HepG2 (cell line): Measurements from ENCODE around the gene WWTR1. TPM values are rescaled to one million over a fixed set of nuclear protein-coding genes. Genes with fewer than 3 reads are reported as not detected.

Experiments used
- ATAC-seq: fragments of 200-7000 bp; cut with Tn5 transposase; 3 replicates; pipeline ENCODE4 v1.9.1; 2020; ENCODE audit warnings: mild to moderate bottlenecking, moderate library complexity
- BruUV-seq: library from RNA; stranded (reverse); fragments of 400-500 nt; replicated peaks from 2 replicates; lab custom pipeline; 2021; lab: Mats Ljungman, UMichigan
- CTCF ChIA-PET: fragments of 300-600 bp; formaldehyde crosslinking; extraction: SDS; loops from one replicate; lab custom pipeline; 2021; ENCODE audit warnings: low total read pairs, inconsistent platforms, low intra/inter-chr PET ratio; lab: Yijun Ruan, JAX
- POLR2A ChIA-PET: fragments of 350-600 bp; sonication (Branson Sonifier 250); formaldehyde crosslinking; loops from one replicate; lab custom pipeline; 2020; ENCODE audit warnings: antibody characterized with exemption, inconsistent platforms; lab: Yijun Ruan, JAX
- DNase-seq: peaks from one replicate; pipeline ENCODE4 v3.0.0-alpha.2; 2015; ENCODE audit warnings: low spot score
- FAIRE-seq: peaks from 3 replicates; lab custom pipeline; 2011; peaks lifted over from hg19 to GRCh38; lab: Jason Lieb, UNC
- H2AFZ ChIP-seq: one replicate; pipeline ENCODE4 v1.6.1; 2011; ENCODE audit warnings: low read length, inconsistent platforms
- H3K27ac ChIP-seq: fragments of 300-600 bp; 3 replicates; pipeline ENCODE4 v1.8.0; 2011; ENCODE audit warnings: mixed run types, mild to moderate bottlenecking, mixed read lengths, low read length, inconsistent platforms; ENCODE audit not compliant: insufficient read depth; ENCODE audit errors: extremely low read length
- H3K27me3 ChIP-seq, 2 experiments: fragments of 200-600 bp in 1 of 2; 2 replicates in 1 of 2; 3 replicates in 1 of 2; pipeline versions ENCODE4 v1.6.0 to v1.8.0; 2011; ENCODE audit warnings: low read length in 2 of 2, mild to moderate bottlenecking in 2 of 2, moderate library complexity in 2 of 2, inconsistent platforms in 1 of 2; ENCODE audit not compliant: insufficient read depth in 2 of 2, control insufficient read depth in 1 of 2
- H3K36me3 ChIP-seq, 2 experiments: fragments of 200-600 bp in 1 of 2; replicated peaks in 1 of 2; 2 replicates in 1 of 2; 3 replicates in 1 of 2; pipeline versions ENCODE4 v1.5.1 to v1.8.0; 2011; ENCODE audit warnings: low read length in 2 of 2, inconsistent platforms in 1 of 2; ENCODE audit not compliant: insufficient read depth in 2 of 2, control insufficient read depth in 1 of 2
- H3K4me1 ChIP-seq: 2 replicates; pipeline ENCODE4 v1.5.1; 2012; ENCODE audit warnings: low read length, inconsistent platforms; ENCODE audit not compliant: insufficient read depth
- H3K4me2 ChIP-seq: 2 replicates; pipeline ENCODE4 v1.6.0; 2011; ENCODE audit warnings: low read depth, low read length, inconsistent platforms
- H3K4me3 ChIP-seq, 3 experiments: fragments of 200-600 bp in 1 of 3; sonication (generic), shearing (Covaris generic) in 1 of 3; replicated peaks in 1 of 3; 2 replicates each; pipeline ENCODE4 v1.5.1; 2011 to 2016; ENCODE audit warnings: low read length in 3 of 3, inconsistent platforms in 2 of 3, low read depth in 2 of 3, mild to moderate bottlenecking in 2 of 3, control low read depth in 1 of 3, mixed read lengths in 1 of 3; ENCODE audit not compliant: insufficient read depth in 1 of 3
- H3K79me2 ChIP-seq: one replicate; pipeline ENCODE4 v1.6.1; 2011; ENCODE audit warnings: low read length, inconsistent platforms; ENCODE audit not compliant: insufficient read depth
- H3K9ac ChIP-seq: 2 replicates; pipeline ENCODE4 v1.6.0; 2011; ENCODE audit warnings: mild to moderate bottlenecking, low read depth, low read length, inconsistent platforms; ENCODE audit not compliant: insufficient read depth
- H3K9me3 ChIP-seq: 2 replicates; pipeline ENCODE4 v1.5.1; 2012; ENCODE audit warnings: mild to moderate bottlenecking, low read length
- H4K20me1 ChIP-seq: 2 replicates; pipeline ENCODE4 v1.6.0; 2011; ENCODE audit warnings: inconsistent platforms, mild to moderate bottlenecking, low read length, moderate library complexity; ENCODE audit not compliant: insufficient read depth
- CCDC6 ChIP-seq: sonication (generic); formaldehyde crosslinking; IDR thresholded peaks from 2 replicates; pipeline ENCODE4 v1.8.1; 2022; ENCODE audit warnings: mild to moderate bottlenecking, missing genetic modification reagents, moderate library complexity
- EEA1 ChIP-seq: sonication (generic); formaldehyde crosslinking; IDR thresholded peaks from 2 replicates; pipeline ENCODE4 v1.5.1; 2020; ENCODE audit warnings: mild to moderate bottlenecking, missing genetic modification reagents, borderline replicate concordance
- GTF3A ChIP-seq: sonication (generic); formaldehyde crosslinking; conservative IDR thresholded peaks from 2 replicates; pipeline ENCODE4 v1.4.0; 2020; ENCODE audit warnings: mild to moderate bottlenecking, missing genetic modification reagents
- RXRA ChIP-seq: sonication (generic); formaldehyde crosslinking; IDR thresholded peaks from 2 replicates; pipeline ENCODE4 v1.5.1; 2020; ENCODE audit warnings: missing genetic modification reagents
- ZNF367 ChIP-seq: sonication (generic); formaldehyde crosslinking; IDR thresholded peaks from 2 replicates; pipeline ENCODE4 v1.4.0; 2020; ENCODE audit warnings: missing genetic modification reagents, borderline replicate concordance
- ZNF672 ChIP-seq: sonication (generic); formaldehyde crosslinking; IDR thresholded peaks from 2 replicates; pipeline ENCODE4 v1.8.1; 2022; ENCODE audit warnings: missing genetic modification reagents
- ZNF772 ChIP-seq: sonication (generic); formaldehyde crosslinking; IDR thresholded peaks from 2 replicates; pipeline ENCODE4 v1.5.0; 2020; ENCODE audit warnings: mild to moderate bottlenecking, missing genetic modification reagents
- WGBS: methylation state at CpG from one replicate; pipeline ENCODE4 v1.1.6; 2017; ENCODE audit warnings: low lambda C conversion rate; 5-methylcytosine and 5-hydroxymethylcytosine counted together
- in situ Hi-C: cut with HindIII; loops from 2 replicates; pipeline ENCODE4 v1.10.0; 2017; ENCODE audit warnings: low pct_unique_long_range_greater_than_20kb; ENCODE audit not compliant: extremely low pct_ligation_motif_present
- intact Hi-C: fragments of 100-400 bp; cut with micrococcal nuclease; formaldehyde crosslinking; loops from one replicate; pipeline ENCODE4 v1.10.0; 2022; ENCODE audit not compliant: unreplicated experiment
- polyA plus RNA-seq, 8 experiments: library from polyadenylated mRNA; depleted of rRNA in 3 of 8; stranded (reverse) in 7 of 8; unstranded in 1 of 8; fragments of >200 nt; fragmentation: Illumina TruSeq in 4 of 8; extraction: Trizol in 4 of 8; gene quantifications; 2 replicates each; pipeline versions ENCODE4 v1.2.1 to v1.2.3, GENCODE V29; 2011 to 2016; ENCODE audit warnings: low read depth in 4 of 8, missing spikeins in 1 of 8, mixed read lengths in 1 of 8; ENCODE audit not compliant: insufficient read depth in 1 of 8
- total RNA-seq, 5 experiments: library from RNA; depleted of rRNA; stranded (reverse); fragments of >200 nt; fragmentation: Illumina TruSeq; extraction: Trizol; gene quantifications; 2 replicates each; pipeline ENCODE4 v1.2.3, GENCODE V29; 2016; ENCODE audit warnings: low read depth in 1 of 5
- TF ChIP-seq, protein P1 (sequence below), 2 experiments: sonication (generic) in 1 of 2; formaldehyde crosslinking in 1 of 2; IDR thresholded peaks; 2 replicates each; pipeline versions ENCODE4 v1.4.0 to v1.6.1; 2016 to 2020; ENCODE audit warnings: borderline replicate concordance in 1 of 2, low read depth in 1 of 2, mild to moderate bottlenecking in 1 of 2, missing genetic modification reagents in 1 of 2
- TF ChIP-seq, protein P2 (sequence below): sonication (generic); formaldehyde crosslinking; IDR thresholded peaks from 2 replicates; pipeline ENCODE4 v1.5.0; 2020; ENCODE audit warnings: missing genetic modification reagents

The WWTR1 gene
- total and polyA plus RNA-seq, 2 of the 13 experiments (the other 11 are each of a cell fraction or from before 2014, with no cell fraction given) = 19.7 to 139 TPM

DNA sequence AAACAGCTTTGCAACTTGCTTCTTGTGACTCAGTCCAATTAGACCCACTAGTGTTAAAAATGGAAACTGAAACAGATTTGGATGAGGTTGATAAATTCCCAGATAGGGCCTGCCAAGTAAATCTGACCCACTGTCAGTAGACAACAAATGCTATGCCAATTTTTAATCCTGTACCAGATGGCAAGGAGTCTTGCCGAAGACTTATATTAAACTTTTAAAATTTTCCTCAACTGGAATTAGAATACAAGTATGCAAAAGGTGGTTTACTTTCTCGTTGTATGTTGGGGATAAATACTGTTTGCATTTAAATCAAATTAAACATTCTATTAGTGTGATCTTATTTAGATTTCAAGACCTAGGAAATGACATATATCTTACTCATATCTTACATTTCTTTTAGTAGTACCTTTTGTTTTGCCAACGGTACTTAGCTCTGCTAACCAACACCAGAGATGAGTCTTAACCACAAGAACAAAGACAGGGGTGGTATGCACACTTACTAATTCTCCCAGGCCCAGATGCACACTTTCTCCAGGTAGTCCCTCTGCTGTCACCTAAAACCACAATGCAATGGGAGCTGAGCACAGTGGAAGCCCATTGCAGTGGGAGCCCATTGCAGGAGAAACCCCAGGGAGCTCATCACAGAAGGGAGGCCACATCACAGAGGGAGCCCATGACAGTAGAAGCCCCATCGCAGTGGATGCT, 77.8 kb downstream of the WWTR1 start:
- no peak for ATAC-seq
- H2AFZ ChIP-seq = no peak overlapping the region
- H3K79me2 ChIP-seq = peaks cover 89% of the 10 kb centered on the region
- H3K27me3 ChIP-seq = no peaks in the 10 kb centered on the region
- WGBS = 85% methylated on average over 4 of the region's 4 CpGs
- H3K36me3 ChIP-seq = peaks cover 5 to 25% of the 10 kb centered on the region in 2 experiments; a peak in 4 of 5 replicates
- CTCF ChIA-PET = no interaction called here
- no peaks in the 10 kb centered on the region for H3K9me3 ChIP-seq
- no peak overlapping the region for H3K4me3 ChIP-seq
- FAIRE-seq = no peak
- POLR2A ChIA-PET = no interaction called here
- BruUV-seq = no TSS peak
- TF ChIP-seq, protein P1, sequence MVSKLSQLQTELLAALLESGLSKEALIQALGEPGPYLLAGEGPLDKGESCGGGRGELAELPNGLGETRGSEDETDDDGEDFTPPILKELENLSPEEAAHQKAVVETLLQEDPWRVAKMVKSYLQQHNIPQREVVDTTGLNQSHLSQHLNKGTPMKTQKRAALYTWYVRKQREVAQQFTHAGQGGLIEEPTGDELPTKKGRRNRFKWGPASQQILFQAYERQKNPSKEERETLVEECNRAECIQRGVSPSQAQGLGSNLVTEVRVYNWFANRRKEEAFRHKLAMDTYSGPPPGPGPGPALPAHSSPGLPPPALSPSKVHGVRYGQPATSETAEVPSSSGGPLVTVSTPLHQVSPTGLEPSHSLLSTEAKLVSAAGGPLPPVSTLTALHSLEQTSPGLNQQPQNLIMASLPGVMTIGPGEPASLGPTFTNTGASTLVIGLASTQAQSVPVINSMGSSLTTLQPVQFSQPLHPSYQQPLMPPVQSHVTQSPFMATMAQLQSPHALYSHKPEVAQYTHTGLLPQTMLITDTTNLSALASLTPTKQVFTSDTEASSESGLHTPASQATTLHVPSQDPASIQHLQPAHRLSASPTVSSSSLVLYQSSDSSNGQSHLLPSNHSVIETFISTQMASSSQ (IDR thresholded peaks at IDR 0.05; ENCODE audit: low read depth) = no peak
- TF ChIP-seq, protein P1 (CRISPR knock-in tag; IDR thresholded peaks at IDR 0.05; ENCODE audit: borderline replicate concordance) = no peak
- TF ChIP-seq, protein P2, sequence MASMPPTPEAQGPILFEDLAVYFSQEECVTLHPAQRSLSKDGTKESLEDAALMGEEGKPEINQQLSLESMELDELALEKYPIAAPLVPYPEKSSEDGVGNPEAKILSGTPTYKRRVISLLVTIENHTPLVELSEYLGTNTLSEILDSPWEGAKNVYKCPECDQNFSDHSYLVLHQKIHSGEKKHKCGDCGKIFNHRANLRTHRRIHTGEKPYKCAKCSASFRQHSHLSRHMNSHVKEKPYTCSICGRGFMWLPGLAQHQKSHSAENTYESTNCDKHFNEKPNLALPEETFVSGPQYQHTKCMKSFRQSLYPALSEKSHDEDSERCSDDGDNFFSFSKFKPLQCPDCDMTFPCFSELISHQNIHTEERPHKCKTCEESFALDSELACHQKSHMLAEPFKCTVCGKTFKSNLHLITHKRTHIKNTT = no peak
- no peak for TF ChIP-seq RXRA (CRISPR knock-in tag)
- no peak for TF ChIP-seq ZNF672 (CRISPR knock-in tag)
- TF ChIP-seq ZNF772 (CRISPR knock-in tag) = no peak
- TF ChIP-seq ZNF367 (CRISPR knock-in tag) = no peak
- no peak for TF ChIP-seq CCDC6
- no peak for TF ChIP-seq GTF3A (CRISPR knock-in tag)
- TF ChIP-seq EEA1 (CRISPR knock-in tag) = no peak
- peaks cover 31% of the 10 kb centered on the region for H4K20me1 ChIP-seq
- H3K4me2 ChIP-seq = no peak overlapping the region
- peaks cover 55% of the 10 kb centered on the region for H3K4me1 ChIP-seq
- DNase-seq = no peak
- no peak overlapping the region for H3K9ac ChIP-seq
- intact Hi-C loops = no loop called here
- in situ Hi-C loops = no loop called here
- H3K27ac ChIP-seq = no peak overlapping the region
